Adipose tissue (tissue), 3 donors: ENCODE measurements around the gene TLE5. TPM values are rescaled to one million over a fixed set of nuclear protein-coding genes. Genes with fewer than 3 reads are reported as not detected.

Experiments
- H3K27ac ChIP-seq: one replicate; pipeline ENCODE4 v1.5.1; 2013; ENCODE audit warnings: low read depth, low read length
- WGBS, 3 donors: extraction: QIAGEN DNeasy Blood & Tissue Kit; methylation state at CpG; one replicate each; pipeline ENCODE4 v1.1.7; 2013; 5-methylcytosine and 5-hydroxymethylcytosine counted together
- polyA plus RNA-seq, 3 donors: library from polyadenylated mRNA; stranded (reverse); fragments of 200-250 nt; gene quantifications; one replicate each; pipeline ENCODE4 v1.2.3, GENCODE V29; 2013
- donor health status: healthy with polysubstance abuse.
- donor health status: Bipolar disorder and iron deficiency.
- donor health status: healthy.

The TLE5 gene
- polyA plus RNA-seq, 3 donors, result 266 to 554 (median 286) TPM

DNA sequence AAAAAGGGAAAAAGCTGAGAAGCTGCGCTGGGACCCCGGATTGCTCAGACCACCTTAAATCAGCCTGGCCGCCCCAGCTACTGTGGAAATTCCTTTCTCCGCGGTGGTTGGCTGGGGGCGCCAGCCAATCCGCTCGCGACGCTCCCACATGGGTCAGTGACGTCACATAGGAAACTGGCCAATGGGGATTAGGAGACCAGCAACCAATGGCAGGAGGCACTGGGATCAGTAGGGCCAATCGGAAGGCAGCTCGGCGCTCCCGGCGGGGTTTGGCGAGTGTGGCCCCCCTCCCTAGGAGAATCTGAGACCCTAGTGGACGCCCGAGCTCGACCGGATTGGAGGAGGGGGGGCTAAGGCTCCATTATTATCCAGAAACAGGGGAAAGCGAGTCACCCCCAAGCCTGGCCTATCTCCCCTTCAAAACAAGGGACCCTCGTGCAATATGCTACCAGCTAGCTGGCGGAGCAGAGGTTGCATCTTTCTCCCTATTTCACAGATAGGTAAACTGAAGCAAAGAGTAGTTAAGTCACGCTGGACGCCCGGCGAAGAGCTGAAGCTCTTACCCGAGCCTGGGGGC lies 26.7 kb downstream of the TLE5 start:
- no peak overlapping the region for H3K27ac ChIP-seq
- WGBS, 3 donors, result 0% methylated on average over 29 of the region's 29 CpGs

- no peak overlapping the region for H3K27ac ChIP-seq
- WGBS, 3 donors, result 9 to 12% (median 11%) methylated on average over 27 to 28 of the region's 28 CpGs
Measured at GRCh38 chr19:3034656-3035541, 27.4 kb downstream of the TLE5 start.

GRCh38 chr19:3034406-3034655 lies 28.0 kb downstream of the TLE5 start:
- no peak overlapping the region for H3K27ac ChIP-seq

GRCh38 chr19:3033595-3034405 lies 28.5 kb downstream of the TLE5 start:
- no peak overlapping the region for H3K27ac ChIP-seq
- 87 to 91% (median 87%) methylated on average over 11 of the region's 11 CpGs for WGBS, 3 donors

DNA sequence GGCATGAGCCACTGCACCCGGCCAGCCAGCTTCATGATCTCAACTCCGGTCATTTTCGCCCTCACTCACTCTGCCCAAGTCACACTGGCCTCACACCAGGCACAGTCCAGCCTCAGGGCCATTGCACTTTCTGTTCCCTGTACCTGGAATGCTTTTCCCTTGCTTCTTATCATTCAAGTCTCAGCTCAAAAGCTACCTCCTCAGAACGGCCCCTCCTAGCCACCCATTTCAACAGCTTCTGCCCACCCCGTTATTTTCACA lies 30.8 kb downstream of the TLE5 start:
- no peak overlapping the region for H3K27ac ChIP-seq
- 74 to 83% (median 74%) methylated on average over 5 of the region's 5 CpGs for WGBS, 3 donors

DNA sequence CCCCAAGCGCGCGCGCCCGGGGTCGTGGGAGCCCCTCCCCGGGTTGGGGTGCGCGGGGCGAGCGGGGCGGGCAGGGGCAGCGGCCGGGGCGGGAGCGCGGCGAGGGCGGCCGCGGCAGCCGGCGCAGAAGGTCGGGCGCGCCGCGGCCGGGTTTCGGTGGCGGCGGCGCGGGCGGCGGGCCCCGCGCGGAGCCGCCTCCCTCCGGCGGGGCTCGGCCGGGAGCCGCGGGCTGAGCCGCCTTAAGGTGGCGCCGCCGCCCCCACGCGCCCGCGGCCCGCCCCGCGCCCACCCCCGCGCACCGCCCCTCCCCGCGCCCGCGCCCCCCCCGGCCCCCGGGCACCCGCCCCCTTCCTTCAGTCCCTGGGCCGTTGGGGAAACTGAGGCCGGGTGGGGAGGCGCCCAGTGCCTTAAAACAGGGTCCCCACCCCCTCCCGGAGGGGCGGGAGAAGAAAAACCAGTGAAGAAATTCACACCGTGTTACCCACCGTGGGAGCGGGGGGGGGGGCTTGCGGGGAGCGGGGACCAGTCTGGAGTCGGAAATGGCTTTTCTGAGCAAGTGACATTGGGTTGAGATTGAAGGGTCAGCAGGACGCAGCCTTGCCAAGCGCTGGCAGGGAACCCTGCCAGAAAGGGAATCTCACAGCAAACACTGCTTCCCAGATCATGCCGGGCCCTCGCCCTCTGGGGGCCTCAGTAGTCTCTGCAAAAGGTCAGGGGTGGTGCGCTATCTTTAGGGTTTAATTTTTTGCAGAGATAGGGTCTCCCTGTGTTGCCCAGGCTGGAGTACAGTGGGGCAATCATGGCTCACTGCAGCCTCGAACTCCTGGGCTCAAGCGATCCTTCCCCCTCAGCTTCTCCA lies 33.0 kb downstream of the TLE5 start, which contains the start of gene TLE2:
Gene TLE2 (minus strand): TSS at position 216 of the 859 bp plus-strand sequence. CDS start 376 bp downstream, outside the sequence.
- WGBS, 3 donors, result 3 to 6% (median 5%) methylated on average over 36 to 85 of the region's 85 CpGs
- H3K27ac ChIP-seq, result no peak within 1 kb of the TSS

- no peak overlapping the region for H3K27ac ChIP-seq
- 5 to 8% (median 5%) methylated on average over 31 to 40 of the region's 40 CpGs for WGBS, 3 donors
Measured at GRCh38 chr19:3028305-3029064, 33.8 kb downstream of the TLE5 start.

DNA sequence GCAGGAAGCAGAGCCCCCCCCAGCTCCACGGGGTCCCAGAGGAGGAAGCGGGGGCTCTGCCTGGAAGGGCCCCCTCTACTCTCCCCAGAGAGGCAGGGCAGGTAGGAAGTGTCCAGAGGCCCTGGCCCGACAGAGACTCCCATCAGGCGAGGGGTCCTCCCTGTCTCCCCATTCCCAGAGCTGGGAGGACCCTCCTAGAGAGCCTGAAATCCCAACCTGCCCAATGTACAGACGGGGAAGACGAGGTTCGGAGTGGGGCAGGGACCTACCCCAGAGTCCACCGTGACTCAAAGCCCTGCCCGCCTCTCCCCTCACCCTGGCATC lies 34.4 kb downstream of the TLE5 start:
- 65 to 79% (median 68%) methylated on average over 9 of the region's 9 CpGs for WGBS, 3 donors

DNA sequence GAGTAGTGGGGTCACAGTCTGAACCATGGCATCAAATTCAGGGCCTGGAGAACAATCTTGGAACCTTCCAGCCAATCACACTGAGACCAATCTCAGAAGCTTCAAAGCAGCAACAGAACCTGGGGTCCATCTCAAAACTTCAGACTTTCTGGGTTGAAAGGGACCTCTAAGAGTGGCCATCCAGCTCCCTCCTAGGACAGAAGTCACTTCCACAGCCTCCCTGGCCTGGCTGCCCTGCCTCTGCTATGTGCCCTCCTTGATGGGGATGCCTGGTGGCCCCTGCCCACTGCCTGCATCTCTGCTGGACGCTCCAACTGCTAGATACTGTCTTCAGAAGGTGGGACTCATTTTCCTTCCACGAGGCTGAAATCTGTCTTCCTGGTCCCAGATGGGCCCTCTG lies 35.0 kb downstream of the TLE5 start:
- H3K27ac ChIP-seq, result no peak overlapping the region
- WGBS, 3 donors, result 78 to 85% (median 85%) methylated on average over 2 of the region's 2 CpGs

More for the DNA sequence above, 34.4 kb downstream of the TLE5 start:
- no peak overlapping the region for H3K27ac ChIP-seq

- 90 to 98% (median 92%) methylated on average over 1 of the region's 1 CpG for WGBS, 3 donors
- no peak overlapping the region for H3K27ac ChIP-seq
Measured at GRCh38 chr19:3026768-3027167, 35.5 kb downstream of the TLE5 start.

DNA sequence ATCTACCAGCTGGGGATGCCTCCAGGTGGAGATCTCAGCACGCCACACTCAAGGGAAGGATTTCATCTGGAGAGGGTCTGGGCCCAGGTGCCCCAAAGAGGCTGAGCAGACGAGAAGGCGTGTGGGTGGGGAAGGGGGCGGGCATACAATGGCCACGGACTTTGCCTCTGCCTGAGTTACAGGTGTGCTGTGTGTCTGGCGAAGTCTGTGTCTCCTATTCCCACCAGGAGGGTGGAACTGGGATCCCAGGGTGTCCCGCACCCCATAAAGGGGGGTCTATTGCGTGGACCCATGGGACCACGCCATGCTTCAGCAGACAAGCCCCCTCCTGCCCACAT lies 36.8 kb downstream of the TLE5 start:
- H3K27ac ChIP-seq, result no peak overlapping the region
- WGBS, 3 donors, result 80 to 90% (median 83%) methylated on average over 9 of the region's 9 CpGs

DNA sequence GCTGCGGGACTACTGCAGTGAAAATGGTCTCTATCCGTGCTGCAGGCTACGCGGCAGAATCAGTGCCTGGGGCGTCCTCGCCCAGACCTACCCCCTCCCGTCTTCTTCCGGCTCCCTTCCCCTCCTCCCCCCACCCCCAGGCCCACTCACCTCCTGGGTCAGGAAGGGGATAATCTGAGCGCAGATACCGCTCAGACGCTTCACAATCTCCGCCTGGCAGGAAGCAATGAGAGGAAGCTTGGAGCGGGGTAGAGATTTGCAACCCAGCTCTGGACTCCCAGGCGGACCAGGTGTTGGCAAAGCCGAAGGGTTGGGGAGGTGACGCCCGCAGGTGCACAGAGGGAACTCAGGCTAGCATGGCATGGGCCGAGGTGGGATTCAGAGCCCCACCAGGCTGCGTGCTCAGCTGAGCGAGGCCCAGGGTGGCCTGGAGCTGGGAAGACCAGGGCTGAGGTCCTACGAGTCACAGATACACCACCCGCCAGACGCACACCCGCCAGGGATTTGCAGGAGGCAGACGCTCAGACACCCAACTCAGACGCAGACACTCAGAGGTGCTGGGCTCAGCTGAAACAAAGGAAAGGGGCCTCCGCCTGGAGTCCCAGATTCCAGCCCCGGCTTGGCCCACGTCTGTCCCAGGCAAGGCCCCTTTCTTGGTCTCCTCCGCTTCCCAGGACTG lies 37.3 kb downstream of the TLE5 start:
- H3K27ac ChIP-seq, result no peak overlapping the region
- WGBS, 3 donors, result 50 to 87% (median 56%) methylated on average over 29 to 30 of the region's 30 CpGs

DNA sequence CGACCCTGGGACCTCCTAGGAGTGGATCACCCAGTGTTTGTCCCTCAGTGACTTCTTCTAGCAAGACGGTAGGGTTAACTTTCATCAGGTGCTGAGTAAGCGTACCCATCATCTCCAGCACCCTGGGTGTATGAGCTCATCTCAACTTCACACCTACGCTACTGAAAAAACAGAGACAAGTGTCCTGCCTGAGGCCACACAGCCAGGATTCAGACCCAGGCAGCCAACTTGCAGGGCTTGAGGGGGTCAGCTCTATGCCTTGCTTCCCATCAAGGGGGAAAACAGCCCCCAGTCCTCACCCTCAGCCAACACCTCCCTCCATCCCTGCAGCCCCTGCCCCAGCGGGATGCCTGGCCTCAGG lies 37.8 kb downstream of the TLE5 start:
- H3K27ac ChIP-seq, result no peak overlapping the region
- WGBS, 3 donors, result 62 to 88% (median 73%) methylated on average over 5 of the region's 5 CpGs

- 88 to 90% (median 88%) methylated on average over 18 of the region's 18 CpGs for WGBS, 3 donors
Measured at GRCh38 chr19:3020321-3020960, 41.9 kb downstream of the TLE5 start.

GRCh38 chr19:3019211-3019854 lies 43.0 kb downstream of the TLE5 start:
- WGBS, 3 donors, result 92 to 97% (median 92%) methylated on average over 21 to 28 of the region's 28 CpGs
- no peak overlapping the region for H3K27ac ChIP-seq

More at GRCh38 chr19:3020321-3020960, 41.9 kb downstream of the TLE5 start:
- no peak overlapping the region for H3K27ac ChIP-seq

DNA sequence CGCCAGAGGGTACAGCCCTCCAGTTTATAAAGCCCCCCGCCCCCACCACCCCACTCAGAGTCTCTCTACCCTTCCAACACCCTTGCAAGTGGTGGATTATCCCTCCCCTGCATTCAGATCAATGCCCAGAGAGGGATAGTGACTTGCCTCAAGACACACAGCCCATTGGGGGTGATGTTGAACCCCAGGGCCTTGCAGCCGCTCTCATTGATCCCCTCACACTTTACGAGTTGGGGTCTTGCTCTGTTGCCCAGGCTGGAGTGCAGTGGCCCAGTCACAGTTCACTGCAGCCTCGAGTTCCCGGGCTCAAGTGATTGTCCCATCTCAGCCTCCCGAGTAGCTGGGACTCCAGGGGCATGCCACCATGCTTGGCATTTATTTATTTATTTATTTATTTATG lies 44.4 kb downstream of the TLE5 start:
- WGBS, 3 donors, result 93 to 98% (median 98%) methylated on average over 6 to 7 of the region's 7 CpGs
- H3K27ac ChIP-seq, result no peak overlapping the region
